ENCODE data around the gene RBM28.

RBM28 gene

DNA sequence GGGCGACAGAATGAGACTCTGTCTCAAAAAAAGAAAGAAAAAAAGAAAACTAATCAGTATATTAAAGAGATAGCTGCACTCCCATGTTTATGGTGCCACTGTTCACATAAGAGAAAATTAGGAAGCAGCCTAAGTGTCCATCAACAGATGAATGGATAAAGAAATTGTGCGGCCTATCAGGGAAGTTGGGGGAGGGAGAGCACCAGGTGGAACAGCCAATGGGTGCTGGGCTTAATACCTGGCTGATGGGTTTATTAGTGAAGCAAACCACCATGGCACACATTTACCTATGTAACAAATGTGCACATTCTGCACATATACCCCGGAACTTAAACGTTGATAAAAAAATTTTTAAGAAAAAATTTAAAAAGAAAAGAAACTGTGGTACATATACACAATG lies 26.8 kb upstream of the RBM28 start:
- no peak for DNase-seq (ENCODE audit: low read depth in 2 of 2)

- DNase-seq (ENCODE audit: low read depth in 2 of 2) = no peak
Measured at GRCh38 chr7:128366986-128367385, 23.3 kb upstream of the RBM28 start.

- DNase-seq (ENCODE audit: low read depth in 2 of 2) = no peak
Measured at GRCh38 chr7:128366300-128366699, 22.6 kb upstream of the RBM28 start.

GRCh38 chr7:128365432-128365831 lies 21.7 kb upstream of the RBM28 start:
- no peak for DNase-seq (ENCODE audit: low read depth in 2 of 2)

- DNase-seq (ENCODE audit: low read depth in 2 of 2) = no peak
Measured at GRCh38 chr7:128364166-128364870, 20.6 kb upstream of the RBM28 start.

DNA sequence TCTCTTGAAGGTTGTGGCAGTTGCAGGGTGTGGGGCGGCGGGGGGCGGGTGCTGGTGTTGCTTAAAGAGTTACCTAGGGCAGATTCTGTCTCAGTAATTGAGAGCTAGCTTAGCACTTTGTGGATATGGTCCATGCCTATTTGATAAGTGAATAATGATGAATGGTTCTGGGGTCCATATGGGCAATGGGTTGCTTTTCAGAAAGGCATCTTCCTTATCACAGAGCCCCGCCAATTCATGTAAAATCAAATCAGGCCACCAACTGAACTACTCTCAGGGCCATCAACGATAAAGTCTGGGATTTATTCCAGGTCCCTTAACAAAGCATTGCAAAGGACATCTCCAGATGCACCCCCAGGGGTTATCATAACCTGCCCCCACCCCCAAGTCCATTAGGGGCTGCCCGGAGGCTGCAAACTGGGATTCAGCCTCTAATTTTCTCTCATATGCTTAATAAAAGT lies 19.6 kb upstream of the RBM28 start:
- DNase-seq (ENCODE audit: low read depth in 2 of 2) = no peak

DNA sequence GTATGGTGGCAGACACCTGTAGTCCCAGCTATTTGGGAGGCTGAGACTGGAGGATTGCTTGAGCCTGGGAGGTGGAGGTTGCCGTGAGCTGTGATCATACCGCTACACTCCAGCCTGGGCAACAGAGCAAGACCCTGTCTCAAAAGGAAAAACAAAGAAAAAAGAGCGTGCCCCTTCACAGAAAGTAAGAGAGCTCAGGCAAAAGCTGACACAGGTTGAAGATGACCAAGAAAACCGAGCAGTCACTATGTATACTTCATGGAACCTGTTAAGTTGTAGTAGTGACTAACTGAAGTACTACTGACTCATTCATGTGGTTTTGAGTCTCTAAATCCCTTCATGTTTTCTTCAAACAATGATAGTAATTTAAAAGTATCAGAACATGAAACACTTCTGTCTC lies 19.0 kb upstream of the RBM28 start:
- no peak for DNase-seq (ENCODE audit: low read depth in 2 of 2)

DNA sequence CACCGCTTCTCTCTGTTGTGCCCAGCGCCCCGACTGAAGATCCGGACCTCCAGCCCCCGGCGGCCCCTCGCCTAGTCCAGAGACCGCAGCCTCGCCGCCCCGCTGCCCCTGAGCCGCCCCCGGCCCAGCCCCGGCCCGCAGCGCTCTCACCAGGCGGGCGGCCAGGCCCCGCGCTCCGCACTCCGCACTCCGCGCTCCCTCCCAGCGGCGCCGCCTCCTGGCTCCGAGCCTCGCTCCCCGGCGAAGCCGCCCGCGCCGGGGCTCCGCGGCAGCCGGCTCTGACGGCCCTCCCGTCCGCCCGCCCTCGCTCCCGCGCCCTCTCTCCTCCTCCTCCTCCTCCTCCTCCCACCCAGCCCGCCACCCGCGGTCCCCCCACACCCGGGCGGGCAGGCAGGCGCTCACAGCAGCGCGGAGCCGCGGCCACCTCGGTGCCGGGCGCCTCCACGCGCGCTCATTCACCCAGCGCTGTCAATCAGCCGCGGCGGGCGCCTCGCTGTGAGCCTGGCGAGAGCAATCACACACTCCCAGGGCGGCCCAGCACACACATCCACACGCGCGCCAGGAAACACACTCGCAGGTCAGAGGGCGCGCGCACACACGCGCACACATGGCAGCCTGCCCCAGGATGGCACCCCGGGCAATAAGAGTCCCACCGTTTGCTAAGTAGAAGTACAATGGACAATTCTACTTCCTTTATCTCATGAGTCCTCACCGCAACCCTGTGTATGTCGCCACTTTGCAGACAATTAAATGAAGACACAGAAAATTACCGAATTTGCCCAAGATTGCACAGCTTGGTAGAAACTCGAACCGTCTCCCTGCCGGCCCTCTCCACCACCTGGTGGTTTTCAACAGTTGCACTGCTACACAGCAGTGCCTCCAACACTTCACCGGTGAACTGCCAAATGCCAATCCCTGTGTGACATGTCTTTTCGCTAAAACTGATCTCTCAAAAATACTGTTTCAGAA lies 18.0 kb upstream of the RBM28 start, which contains the start of gene PRRT4:
Gene PRRT4, minus strand, starts transcription at position 280 of the 969 bp plus-strand sequence.
- no peak for DNase-seq (ENCODE audit: low read depth in 2 of 2)

- no peak for DNase-seq (ENCODE audit: low read depth in 2 of 2)
Measured at GRCh38 chr7:128360359-128360678, 16.6 kb upstream of the RBM28 start.

DNA sequence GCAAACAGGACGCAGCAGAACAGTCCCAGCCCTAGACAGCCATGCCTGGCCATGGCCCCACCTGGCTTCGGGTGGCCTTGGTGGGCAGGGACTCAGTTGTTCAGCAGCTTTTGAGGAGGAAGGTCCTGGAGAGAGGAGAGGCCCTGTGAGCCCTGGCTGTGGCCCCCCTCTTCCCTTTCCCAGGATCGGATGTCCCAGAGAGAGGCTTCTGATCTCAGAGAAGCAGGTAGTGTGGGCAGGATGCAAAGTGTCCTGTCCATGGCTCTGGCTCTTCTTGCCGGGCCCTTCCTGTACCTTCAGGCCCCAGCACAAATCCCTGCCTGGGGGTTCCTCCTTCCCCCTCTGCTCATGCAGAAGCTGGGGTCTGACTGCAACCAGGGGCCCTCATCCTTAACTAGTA lies 16.2 kb upstream of the RBM28 start:
- no peak for DNase-seq (ENCODE audit: low read depth in 2 of 2)

- no peak for DNase-seq (ENCODE audit: low read depth in 2 of 2)
Measured at GRCh38 chr7:128359336-128359735, 15.6 kb upstream of the RBM28 start.

- no peak for DNase-seq (ENCODE audit: low read depth in 2 of 2)
Measured at GRCh38 chr7:128358233-128358632, 14.5 kb upstream of the RBM28 start.

DNA sequence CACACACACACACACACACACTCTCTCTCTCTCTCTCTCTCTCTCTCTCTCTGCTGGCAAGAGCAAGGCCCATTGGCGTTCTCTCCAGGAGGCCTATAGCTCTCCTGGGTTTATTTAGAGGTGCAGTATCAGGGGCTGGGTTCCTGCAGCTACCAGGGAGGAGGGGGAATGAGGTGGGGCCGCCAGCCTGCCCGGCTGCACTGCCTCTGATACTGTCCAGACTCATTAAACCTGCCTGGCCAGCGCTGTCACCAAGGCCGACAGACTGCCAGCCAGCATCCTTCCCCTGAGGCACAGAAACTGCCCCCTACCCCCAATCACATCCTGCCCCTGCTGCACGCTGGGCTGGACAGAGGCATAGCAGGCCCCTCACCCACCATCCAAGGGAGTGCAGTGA lies 13.5 kb upstream of the RBM28 start:
- no peak for DNase-seq (ENCODE audit: low read depth in 2 of 2)

- DNase-seq (ENCODE audit: low read depth in 2 of 2) = no peak
Measured at GRCh38 chr7:128356546-128357216, 13.0 kb upstream of the RBM28 start.

- DNase-seq (ENCODE audit: low read depth in 2 of 2) = no peak
Measured at GRCh38 chr7:128353610-128354009, 9.9 kb upstream of the RBM28 start.

- no peak for DNase-seq (ENCODE audit: low read depth in 2 of 2)
Measured at GRCh38 chr7:128353189-128353588, 9.5 kb upstream of the RBM28 start.

GRCh38 chr7:128352636-128353035 lies 8.9 kb upstream of the RBM28 start:
- DNase-seq (ENCODE audit: low read depth in 2 of 2) = no peak

GRCh38 chr7:128352153-128352537 lies 8.4 kb upstream of the RBM28 start:
- DNase-seq (ENCODE audit: low read depth in 2 of 2) = no peak

GRCh38 chr7:128351296-128352152 lies 7.8 kb upstream of the RBM28 start:
- no peak for DNase-seq (ENCODE audit: low read depth in 2 of 2)

GRCh38 chr7:128350708-128351295 lies 7.1 kb upstream of the RBM28 start:
- DNase-seq (ENCODE audit: low read depth in 2 of 2) = no peak

DNA sequence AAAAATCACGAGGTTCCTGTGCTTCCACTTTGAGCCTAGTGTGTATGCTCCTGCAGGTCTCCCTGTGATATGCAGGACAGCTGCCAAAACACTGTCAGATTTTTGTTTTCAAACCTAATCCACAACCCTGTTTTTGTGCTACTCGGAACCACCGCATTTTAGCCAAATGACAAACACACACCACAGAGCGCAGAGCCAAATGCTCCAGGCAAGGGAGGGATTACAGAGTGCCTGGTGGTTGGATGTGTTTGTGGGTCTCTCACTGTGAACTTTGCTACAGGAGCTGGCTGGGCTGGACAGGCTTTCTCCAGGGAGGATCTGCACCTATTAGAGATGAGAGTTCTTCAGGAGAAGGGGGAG lies 5.7 kb upstream of the RBM28 start:
- no peak for DNase-seq (ENCODE audit: low read depth in 2 of 2)

All from activated CD8-positive, alpha-beta memory T cell treated with anti-CD3 and anti-CD28 coated beads for 4 hours (primary cell).